D341Med (cell line): ENCODE results near the gene DDX3X.
"Not testable (repeated sequence)": the region's sequence is repeated elsewhere in the genome, so short reads cannot be mapped to it uniquely, and the experiment has no call there.

Experiments used
- DNase-seq: peaks from one replicate; pipeline ENCODE4 v3.0.0; 2012; ENCODE audit warnings: low spot score

DDX3X gene

DNA sequence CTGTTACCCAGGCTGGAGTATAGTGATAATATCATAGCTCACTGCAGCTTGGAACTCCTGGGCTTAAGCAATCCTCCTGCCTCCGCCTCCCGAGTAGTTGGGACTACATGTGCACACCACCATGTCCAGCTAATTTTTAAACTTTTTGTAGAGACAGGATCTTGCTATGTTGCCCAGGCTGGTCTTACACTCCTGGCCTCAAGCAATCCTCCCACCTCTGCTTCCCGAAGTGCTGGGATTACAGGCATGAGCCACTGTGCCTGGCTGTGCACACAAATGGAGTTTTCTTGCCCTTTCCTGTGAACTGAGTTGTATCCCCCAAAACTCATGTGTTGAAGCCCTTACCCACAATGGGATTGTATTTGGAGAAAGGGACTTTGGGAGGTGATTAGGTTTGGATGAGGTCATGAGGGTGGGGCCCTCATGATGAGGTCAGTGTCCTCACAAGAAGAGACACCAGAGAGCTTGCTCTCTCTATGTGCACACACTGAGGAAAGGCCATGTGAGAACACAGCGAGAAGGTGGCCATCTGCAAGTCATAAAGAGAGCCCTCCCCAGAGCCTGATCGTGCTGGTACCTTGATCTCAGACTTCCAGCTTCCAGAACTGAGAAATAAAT is 40.1 kb downstream of the DDX3X start:
- no peak for DNase-seq

DNA sequence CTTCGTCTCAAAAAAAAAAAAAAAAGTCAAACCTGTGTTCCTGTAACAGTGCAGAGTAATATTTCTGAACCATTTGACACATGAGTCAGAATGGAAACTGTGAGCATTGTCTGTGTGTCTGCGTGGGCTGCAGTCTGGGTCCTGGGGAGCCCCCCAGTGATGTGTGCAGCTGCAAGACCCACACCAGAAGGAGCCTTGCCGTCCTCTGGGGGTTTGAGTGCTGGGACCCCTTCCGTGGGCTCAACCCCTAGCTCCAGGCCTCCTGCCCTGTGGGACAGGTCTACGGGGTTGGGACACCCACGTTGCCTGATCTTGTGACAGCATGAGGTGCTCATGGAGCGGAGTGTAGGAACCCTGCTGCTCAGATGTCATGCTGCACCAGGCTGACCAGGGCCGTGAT is 43.7 kb downstream of the DDX3X start:
- DNase-seq = no peak

DNA sequence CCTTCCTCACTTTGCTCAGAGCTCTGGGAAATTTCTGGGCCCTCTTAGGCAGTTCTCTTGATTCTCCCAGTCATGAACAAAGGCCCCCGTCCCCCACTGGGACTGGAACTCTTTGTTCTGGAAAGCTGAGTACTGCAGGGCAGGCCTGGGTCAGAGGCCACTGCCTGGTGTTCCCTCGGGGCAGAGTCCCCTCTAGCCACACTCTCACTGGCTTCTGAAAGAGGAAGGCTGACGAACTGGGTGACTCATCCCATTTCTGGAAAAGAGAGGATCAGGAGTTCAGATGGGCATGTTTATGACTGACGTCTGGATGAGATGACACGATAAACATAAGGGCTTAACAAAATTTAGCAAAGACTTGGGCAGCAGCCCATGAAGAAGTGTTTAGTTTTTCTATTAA is 47.7 kb downstream of the DDX3X start:
- DNase-seq = no peak

DNA sequence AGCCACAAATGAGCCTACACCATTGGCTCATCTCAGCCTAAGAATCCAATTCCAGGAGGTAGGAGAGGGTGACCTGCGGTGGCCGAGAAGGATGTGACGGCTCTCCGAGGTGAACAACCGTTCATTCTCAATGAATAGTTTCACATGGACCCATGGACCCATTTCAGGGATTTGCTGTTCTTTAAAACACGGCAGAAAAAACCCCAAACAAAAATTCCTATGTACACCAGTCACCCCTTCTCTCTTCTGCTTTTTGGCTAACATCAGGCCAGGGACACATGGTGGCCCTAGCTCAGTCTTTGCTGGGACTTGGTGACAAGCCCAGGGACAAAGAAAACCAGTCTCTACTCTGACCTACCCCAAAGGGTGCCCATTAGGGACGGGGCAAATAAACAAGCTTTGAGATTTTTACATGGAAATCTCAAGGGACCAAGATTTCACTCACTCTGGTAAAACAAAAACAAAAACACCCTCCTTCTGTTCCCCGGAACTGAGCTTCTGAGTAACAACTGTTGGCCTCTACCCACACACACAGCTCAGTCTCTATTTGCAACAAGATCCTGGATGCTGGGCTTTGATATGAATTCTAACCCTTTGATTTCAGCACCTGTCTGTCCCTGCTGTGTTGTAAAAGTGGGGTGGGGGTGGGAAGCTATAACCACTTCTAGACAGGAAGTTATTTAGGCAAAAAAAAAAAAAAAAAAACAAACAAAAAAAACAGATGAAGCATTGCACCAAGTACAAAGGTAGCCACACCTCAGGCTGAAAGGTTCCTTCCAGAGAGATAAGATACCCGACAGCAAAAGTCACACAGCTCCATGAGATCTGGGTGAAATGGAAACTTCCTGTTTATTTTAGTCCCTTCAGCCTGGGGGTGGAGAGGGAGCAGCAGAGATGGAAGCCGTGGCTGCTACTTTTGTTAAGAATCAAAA is 49.0 kb downstream of the DDX3X start:
- no peak for DNase-seq

DNA sequence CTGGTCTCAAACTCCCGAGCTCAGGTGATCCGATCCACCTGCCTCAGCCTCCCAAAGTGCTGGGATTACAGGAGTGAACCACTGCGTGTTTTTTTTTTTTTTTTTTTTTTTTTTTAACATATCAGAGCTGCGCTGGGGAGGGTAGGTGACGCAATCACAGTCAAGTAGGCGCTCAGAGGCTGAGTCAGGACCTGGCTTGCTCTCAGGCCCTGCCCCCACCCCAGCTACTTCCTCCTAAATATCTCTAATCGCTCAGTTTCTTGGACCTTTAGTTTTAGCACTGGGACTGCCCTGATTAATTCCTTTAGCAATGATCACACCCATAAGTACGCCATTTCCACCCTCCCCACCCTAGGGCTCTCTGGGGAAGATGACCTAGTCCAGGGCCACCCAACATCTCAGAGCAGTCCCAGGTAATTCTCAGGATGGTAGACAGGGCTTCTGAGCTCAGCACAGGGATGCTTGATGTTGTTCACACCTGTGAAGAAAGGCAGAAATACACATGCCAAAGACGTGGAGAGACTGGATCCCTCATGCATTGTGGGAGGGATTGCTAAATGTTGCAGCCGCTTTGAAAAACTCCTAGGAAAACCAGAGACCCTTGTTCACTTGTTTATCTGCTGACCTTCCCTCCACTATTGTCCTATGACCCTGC is 50.2 kb downstream of the DDX3X start:
- DNase-seq = no peak

DNA sequence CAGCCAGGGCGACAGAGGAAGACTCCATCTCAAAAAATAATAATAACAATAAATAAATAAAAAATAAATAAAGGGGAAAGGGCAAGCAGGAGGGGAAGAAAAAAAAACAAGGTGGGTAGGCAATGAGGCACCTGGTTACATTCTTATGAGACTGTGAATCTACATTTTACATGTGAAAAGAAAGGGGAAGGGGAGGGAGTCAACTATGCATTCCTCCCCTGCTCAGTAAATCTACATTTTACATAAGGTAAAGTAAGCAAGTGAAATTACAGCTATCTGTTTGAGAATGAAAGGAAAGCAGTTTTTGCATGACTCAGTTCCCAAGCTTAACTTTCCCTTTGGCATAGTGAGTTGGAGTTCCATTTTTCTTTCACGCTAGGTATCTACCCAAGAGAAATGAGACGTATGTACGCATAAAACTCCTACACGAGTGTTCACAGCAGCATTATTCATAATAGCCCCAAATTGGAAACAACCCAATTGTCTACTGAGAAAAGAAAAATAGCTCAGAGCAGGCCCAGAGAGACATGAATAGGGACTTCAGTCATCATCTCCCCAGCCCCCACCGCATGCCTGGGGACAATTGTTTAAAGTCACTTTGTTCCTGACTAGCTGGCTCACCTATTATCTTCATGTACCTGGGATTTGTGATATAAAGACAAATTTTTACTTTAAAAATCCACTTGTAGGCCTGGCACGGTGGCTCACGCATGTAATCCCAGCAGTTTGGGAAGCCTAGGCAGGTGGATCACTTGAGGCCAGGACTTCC is 52.4 kb downstream of the DDX3X start:
- DNase-seq = no peak

DNA sequence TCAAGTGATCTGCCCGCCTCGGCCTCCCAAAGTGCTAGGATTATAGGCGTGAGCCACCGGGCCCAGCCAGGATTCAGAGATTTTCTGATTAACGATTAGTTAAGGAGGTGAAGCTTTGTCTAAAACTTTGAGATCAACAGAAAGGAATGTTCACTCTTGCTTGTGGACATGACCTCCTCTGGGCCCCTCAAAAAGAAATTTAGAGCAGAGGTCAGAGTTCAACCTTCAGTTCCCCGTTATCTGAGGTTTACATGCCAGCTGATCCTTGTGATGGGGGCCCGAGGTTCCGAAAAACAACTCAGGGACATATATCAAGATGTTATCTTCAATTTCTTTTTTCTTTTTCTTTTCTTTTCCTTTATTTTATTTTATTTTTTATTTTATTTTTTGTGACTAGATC is 54.6 kb downstream of the DDX3X start:
- DNase-seq = no peak

DNA sequence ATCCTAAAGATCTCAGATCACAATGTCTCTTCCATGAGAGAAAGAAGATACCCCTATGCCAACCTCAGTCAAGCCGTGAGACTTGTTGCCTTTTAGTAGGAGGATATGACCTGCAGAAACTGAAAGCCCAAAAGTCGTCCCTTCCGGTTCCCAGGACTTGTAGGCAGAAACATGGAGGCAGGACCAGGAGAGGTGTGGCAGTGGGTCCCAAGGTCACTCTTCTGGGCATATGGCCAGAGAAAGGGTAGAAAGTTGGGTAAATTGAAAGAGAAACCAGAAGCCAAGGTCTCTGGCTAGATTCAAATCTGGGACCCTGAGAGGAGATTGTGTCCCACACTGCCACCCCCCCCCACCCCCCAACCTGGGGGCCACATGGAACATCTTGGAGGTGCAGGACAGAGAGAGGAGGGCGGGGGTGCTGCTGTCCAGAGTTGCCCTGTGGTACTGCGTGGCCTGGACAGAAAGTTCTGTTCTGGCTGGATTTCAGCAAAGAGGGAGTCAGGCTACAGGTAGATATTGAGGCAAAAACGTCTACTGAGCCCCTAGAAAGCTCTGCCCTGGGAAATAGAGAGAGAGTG is 55.4 kb downstream of the DDX3X start:
- no peak for DNase-seq

DNA sequence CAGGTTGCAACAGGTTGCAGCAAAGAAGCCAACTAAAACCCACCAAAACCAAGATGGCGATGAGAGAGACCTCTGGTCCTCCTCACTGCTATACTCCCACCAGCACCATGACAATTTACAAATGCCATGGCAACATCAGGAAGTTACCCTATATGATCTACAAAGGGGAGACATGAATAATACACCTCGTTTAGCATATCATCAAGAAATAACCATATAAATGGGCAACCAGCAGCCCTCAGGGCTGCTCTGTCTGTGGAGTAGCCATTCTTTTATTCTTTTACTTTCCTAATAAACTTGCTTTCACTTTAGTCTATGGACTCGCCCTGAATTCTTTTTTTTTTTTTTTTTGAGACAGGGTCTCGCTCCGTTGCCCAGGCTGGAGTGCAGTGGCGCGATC is 56.6 kb downstream of the DDX3X start:
- not testable (repeated sequence) for DNase-seq

DNA sequence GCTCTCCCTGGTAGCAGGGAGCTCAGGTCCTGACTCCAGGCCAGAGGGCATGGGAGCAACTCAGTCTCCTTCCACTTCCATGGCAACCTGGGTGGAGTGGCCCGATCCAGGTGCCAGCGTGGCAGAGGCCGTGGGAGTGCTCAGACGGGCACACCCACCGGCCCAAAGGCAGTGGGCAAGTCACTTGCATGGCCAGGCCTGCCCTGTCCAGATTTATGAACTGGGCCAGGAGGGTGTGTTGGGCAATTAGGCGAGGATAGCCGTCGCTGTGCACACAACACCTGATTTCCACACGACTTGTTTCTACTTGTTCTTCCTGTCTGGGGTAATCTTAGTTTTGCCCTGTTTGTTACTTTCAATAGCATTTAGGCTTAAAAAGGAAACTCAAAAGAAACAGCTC is 57.6 kb downstream of the DDX3X start:
- DNase-seq = no peak

DNA sequence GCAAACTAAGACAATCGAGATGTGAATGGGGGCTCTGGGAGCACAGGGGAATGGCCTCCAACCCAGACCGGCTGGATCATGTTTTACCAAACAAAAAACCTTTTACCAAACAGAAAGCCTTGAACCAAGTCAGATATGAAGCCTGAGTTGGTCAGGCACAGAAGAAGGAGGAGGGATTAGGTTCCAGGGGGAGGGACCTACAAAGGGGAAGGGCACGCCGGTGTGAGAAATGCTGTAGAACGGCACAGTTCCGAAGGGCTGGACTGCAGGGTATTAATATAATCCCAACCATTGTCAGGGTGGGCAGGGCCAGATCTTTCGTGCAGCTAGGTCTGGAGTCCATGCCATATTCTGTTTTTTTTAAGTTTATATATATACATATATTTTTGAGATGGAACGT is 60.3 kb downstream of the DDX3X start:
- DNase-seq = no peak

DNA sequence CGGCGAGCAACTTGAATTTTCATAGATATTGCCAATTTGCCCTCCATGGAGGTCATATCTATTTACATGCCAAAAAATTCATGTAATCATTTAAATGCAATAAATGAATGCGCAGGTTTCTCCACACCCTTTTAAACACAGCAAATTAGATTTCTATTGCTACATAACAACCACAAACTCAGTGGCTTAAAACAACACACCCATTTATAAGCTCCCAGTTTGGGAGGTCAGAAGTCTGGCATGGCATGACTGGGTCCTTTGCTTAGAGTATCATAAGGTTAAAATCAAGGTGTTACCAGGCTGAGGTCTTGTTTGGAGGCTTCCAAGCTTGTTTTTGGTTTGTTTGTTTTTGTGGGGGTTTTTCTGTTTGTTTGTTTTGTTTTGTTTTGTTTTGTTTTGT is 63.3 kb downstream of the DDX3X start:
- DNase-seq = no peak

DNA sequence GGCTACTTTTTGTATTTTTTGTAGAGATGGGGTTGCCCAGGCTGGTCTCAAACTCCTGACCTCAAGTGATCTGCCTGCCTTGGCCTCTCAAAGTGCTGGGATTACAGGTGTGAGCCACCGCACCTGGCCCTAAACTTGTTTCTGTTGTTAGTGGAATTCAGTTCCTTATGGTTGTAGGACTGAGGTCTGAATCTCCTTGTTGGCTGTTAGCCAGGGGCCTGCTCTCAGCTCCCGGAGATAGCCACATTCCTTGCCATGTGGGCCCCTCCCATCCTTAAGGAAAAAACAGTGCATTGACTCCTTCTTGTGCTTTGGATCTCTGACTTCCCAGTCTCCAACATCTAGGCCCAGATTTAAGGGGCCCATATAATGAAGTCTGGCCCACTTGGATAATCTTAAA is 63.8 kb downstream of the DDX3X start:
- DNase-seq = no peak

DNA sequence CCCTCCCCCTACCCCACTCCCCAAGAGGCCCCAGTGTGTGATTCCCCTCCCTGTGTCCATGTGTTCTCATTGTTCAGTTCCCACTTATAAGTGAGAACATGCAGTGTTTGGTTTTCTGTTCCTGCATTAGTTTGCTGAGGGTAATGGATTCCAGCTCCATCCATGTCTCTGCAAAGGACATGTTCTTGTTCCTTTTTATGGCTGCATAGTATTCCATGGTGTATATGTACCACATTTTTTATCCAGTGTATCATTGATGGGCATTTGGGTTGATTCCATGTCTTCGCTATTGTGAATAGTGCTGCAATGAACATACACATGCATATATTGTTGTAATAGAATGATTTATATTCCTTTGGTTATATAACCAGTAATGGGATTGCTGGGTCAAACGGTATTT is 68.6 kb downstream of the DDX3X start:
- DNase-seq = not testable (repeated sequence)

DNA sequence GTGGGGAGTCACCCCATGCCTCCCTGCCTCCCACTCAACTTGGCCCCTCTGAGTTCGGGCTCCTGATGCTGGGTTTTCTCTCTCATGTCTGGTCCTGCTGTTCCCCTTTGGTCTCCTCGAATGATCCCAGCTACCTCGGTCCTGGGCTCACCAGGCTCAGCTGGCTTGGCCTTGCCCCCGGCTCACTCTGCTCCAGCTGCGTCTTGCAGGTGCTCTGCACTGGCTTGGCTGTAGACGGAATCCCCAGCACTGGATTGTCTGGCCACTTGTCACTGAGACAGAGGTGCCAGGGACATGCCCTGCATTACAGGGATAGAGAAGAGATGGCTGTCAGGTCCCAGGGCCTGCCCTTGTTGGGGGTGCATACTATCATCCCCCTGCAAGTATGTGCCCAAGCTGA is 71.6 kb downstream of the DDX3X start:
- no peak for DNase-seq

DNA sequence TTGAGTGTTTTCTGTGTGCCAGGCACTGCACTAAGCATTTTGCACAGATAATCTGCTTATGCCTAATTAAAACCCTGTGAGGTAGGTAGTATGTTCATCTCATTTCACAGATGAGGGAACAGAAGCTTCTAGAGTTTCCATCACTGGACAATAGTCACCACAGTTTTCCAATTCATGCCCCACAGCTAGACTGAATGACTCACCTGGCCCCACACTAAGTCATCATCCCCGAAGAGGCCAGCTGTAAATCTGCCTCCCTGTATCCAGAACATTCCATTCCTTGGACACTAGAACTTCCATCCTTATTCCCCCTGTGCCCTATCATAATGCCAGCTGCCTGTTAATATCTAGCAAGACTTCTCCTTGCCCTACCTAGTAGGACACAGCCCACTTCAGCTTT is 72.2 kb downstream of the DDX3X start:
- DNase-seq = no peak

DNA sequence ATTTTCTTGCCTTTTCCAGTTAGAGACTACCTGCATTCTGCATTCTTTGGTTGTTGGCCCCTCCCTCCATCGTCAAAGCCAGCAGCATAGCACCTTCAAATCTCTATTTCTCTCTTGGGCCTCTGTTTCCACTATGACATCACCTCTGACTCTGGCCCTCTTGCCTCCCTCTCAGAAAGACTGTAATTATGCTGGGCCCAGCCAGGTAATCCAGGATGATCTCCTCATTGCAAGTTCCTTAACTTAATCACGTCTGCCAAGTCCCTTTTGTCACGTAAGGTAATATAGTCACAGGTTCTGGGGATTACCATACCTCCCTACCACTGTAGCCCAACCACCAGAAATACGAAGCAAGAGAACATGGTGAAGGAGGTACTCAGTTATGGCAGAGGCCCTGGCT is 73.9 kb downstream of the DDX3X start:
- DNase-seq = no peak

DNA sequence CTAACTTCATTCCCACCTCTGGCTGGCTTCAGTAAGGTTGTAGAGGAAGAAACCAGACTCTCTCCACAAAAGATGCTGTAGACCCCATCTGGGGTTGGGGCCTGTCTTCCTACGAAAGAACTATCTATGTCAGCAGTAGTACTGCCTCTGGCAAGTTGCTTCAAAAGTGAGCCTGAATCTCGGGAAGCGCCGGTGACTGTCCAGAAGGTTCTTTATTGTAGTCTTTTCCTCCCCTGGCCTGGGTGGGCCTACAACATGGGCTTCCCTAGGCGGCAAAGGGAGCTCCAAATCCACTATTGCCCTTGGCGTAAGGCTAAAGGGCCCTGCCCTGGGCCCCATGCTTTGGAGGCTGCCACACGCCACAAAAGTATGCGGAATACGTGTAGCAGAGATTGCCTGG is 74.6 kb downstream of the DDX3X start:
- no peak for DNase-seq

DNA sequence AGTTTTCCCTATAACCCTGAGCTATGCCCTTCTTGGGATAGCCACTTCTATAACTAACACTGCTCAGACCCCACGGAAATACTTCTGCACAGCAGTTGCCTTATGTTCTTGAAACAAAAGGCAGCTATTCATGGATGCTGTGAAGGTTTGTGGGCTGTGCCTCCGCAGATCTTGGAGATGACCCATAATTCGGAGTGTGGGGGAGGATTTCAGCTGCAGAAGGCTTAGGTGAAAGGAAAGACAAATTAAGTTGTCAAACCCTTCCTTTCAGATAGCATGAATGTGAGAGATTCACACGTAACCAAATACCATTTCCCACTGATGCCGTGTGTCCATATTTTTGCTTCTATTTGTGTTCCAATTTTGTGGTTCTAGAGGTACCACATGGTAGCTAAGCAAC is 75.0 kb downstream of the DDX3X start:
- DNase-seq = no peak

DNA sequence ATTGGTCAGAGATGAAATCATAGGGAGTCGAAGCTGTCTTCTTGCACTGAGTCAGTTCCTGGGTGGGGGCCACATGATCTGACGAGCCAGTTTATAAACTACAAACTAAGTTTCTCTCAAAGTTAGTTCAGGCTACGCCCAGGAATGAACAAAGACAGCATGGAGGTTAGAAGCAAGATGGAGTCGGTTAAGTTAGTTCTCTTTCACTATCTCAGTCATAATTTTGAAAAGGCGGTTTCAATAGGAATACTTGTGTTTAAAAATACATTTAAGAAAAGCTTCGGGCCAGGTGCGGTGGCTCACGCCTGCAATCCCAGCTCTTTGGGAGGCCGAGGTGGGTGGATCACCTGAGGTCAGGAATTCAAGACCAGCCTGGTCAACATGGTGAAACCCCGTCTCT is 77.3 kb downstream of the DDX3X start:
- DNase-seq = not testable (repeated sequence)

DNA sequence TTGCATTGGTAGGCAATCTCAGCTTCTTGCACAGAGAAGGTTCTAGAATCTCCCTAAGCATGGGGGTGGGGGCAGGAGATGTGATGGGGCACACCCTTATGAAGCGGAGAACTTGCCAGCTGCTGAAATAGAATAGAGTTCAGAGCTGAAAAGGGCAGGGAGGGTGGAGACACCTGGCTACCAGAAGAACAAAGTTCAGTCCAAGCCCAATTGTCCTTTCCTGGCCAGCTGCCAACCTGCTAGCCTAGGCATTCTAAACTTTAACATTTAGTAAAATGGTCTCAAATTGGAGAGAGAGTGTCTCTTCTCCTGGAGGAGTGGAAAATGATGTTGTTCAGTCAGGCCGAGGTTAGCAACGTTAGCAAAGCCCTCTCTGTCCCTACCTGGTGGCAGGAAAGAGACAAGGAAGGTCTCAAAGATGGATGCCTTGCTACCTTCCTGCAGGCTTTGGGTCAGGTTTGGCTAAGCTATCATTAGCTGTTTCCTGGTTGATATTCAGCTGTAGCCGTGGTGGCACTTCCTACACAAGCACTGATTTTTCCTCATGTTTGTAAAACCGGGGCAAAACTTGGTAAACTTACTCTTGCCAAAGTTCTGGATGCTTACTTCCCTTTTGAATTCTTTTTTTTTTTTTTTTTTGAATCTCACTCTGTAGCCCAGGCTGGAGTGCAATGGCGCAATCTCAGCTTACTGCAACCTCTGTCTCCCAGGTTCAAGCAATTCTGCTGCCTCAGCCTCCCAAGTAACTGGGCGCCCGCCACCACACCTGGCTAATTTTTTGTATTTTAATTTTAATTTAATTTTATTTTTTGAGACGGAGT is 78.5 kb downstream of the DDX3X start:
- no peak for DNase-seq
